Breast epithelium (tissue), 3 donors: ENCODE measurements around the gene SYNPO2.

Source experiments
- POLR2A ChIP-seq: fragments of 450-650 bp; IDR thresholded peaks from one replicate; pipeline ENCODE4 v1.6.1; 2016; ENCODE audit warnings: antibody characterized with exemption, mild to moderate bottlenecking, moderate library complexity
- POLR2AphosphoS5 ChIP-seq, 3 donors: sonication (generic); formaldehyde crosslinking; IDR thresholded peaks; one replicate each; pipeline ENCODE4 v1.6.1; 2017; ENCODE audit warnings: antibody characterized with exemption in 3 of 3
- TF ChIP-seq, protein P1 (sequence below), 3 donors: fragments of 450-650 bp; IDR thresholded peaks; one replicate each; pipeline ENCODE4 v1.5.1; 2016 to 2017; ENCODE audit warnings: antibody characterized with exemption in 3 of 3, mild to moderate bottlenecking in 3 of 3, moderate library complexity in 3 of 3

GRCh38 chr4:118995693-118996391, 107.2 kb downstream of the SYNPO2 start:
- TF ChIP-seq, protein P1, sequence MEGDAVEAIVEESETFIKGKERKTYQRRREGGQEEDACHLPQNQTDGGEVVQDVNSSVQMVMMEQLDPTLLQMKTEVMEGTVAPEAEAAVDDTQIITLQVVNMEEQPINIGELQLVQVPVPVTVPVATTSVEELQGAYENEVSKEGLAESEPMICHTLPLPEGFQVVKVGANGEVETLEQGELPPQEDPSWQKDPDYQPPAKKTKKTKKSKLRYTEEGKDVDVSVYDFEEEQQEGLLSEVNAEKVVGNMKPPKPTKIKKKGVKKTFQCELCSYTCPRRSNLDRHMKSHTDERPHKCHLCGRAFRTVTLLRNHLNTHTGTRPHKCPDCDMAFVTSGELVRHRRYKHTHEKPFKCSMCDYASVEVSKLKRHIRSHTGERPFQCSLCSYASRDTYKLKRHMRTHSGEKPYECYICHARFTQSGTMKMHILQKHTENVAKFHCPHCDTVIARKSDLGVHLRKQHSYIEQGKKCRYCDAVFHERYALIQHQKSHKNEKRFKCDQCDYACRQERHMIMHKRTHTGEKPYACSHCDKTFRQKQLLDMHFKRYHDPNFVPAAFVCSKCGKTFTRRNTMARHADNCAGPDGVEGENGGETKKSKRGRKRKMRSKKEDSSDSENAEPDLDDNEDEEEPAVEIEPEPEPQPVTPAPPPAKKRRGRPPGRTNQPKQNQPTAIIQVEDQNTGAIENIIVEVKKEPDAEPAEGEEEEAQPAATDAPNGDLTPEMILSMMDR (IDR thresholded peaks at IDR 0.05) = no peak
- no peak for TF ChIP-seq POLR2A
- no peak for TF ChIP-seq POLR2AphosphoS5 (IDR thresholded peaks at IDR 0.05)
